HG03571 (cell line): ENCODE data around the gene SERP2.

Source experiments
- ATAC-seq: cut with Tn5 transposase; IDR thresholded peaks from one replicate; pipeline ENCODE4 v1.9.1; 2021; ENCODE audit not compliant: unreplicated experiment

SERP2 gene

DNA sequence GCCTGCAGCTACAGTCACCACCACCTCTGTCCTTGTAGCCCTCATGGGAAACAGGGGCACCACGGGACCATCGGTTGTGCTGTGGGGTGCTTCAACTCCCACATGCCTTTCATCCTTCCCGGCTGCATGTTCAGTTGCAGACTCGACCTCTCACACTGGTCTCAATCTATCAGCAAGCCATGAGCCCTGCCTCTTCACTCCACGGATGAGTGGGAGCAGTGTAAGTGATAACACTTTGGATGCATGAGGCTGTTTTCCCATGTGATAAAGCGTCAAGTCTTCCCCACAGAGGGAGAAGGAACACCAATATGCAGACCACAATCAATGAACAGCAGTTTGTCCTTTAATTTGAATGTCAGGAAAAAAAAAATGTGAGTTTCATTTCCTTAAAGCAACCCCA lies 12.2 kb downstream of the SERP2 start:
- ATAC-seq: no peak

DNA sequence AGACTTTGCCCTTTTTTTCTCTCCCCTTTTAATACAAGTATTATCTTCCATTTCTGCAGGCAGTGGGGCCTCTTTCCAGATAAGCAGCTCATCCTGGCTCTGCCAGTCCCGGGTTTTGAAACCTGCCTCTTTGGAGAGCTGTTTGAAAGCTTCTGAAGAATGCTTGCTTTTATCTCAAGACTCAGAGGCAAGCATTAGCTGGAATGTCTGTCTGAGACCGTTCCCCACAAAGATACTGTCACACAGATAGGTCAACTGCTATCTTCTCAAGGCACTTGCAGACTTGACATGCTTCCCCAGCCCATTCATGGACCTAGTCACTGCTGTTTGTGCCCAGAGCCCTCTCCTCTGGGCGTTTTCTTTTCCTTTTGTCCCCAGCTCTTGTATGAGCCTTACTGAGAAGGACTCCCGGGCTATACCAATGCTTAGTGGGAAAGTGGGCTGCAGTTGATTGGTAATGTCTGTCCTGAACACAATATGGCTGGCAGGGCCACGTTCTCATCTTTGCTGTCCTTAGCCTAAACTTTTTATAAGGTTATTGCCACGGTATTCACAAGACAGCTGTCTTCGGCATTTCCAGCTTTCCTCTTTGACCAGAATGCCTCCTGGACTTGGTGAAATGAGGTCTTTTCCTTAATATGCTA lies 13.4 kb downstream of the SERP2 start:
- no peak for ATAC-seq

DNA sequence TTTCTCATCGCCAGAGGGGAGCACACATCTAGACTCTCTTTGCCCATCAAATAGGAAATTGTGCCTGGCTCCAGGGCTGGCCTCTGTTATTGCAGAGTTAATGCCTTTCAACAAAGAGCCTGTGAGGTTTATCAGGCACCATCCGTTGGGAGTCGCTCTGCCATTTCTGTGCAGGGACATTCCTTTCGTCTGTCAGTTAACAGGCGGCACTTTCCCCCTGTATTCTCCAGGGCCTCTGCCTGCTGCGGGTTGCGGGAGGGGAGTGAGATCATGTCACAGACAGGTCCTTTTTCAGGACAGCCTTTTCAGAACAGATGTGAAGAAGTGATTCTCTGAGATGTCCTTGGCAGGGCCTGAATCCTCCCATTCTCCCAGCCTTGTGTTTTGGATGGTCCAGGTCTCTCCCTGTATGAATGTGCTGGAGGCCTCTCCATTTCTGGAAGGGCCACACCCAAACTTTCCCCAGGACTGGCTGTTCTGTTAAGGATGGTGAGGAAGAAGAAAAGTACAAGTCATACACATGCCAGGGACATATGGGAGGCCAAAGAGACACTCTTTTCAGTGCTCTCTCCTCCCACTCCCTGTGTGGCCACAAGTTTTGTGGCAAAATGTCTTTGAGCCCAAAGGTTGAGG lies 14.9 kb downstream of the SERP2 start:
- no peak for ATAC-seq

DNA sequence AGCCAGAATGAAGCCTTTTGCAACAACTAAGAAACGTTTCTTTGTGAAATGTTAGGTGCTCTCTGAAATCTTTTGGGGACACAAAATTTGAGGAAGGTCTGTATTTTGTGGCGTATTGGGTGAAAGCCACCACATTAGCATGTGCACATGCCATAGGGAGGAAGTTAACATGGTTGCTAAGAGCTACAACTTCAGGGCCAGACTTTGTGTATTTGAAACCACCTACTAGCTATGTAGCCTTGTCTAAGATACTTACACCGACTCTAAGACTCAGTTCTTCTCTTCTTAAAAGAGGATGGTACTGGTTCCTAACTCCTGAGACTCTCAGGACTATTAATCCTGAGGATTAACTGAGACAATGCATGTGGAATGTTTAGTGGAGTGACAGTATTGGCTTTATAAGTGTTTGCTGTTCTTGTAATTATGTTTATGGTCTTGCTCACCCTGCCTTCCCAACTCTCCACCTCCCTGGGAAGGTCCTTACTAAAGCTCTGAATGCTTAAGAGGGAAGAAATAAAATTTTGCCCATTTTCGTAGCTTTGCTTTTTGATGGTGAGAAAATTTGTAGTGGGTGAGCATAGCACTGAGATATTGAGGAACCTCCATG lies 15.5 kb downstream of the SERP2 start:
- ATAC-seq: no peak

DNA sequence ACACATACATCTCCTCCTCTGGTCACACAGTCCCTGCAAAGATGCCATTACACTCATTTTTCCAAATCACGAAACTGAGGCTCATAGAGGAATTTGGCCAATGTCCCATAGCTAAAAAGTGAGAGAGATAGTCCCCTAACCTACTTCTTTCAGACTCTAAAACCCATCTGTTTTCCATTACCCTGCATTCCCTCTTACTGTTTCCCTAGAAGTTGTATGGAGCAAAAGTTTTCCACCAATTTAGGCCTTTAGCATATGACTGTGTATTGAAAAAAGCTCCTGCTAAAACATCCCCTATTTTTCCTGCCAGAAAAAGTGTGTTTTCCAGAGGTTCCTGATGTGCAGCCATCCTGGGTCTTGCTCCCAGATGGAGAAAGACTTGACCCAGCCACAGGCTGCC lies 16.3 kb downstream of the SERP2 start:
- ATAC-seq: no peak

DNA sequence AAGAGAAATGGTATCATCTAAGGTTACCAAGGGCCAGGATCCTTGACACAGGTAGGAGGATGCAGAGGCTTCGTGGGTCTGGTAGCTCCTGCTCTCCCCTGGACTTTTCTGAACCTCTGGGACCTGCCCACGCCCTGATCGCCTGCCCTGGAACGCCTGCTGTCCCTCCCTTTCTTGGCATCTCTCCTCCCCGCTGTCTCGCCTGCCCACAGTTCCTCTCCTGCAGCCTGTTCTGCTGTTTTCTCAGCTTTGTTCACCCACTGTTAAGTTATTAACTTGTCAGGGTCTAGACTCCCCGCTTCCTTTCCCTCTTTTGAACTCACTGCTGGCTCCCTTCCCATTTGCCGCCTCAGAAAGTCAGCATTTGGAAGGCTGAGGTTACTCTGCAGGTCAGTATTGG lies 19.8 kb downstream of the SERP2 start:
- no peak for ATAC-seq

DNA sequence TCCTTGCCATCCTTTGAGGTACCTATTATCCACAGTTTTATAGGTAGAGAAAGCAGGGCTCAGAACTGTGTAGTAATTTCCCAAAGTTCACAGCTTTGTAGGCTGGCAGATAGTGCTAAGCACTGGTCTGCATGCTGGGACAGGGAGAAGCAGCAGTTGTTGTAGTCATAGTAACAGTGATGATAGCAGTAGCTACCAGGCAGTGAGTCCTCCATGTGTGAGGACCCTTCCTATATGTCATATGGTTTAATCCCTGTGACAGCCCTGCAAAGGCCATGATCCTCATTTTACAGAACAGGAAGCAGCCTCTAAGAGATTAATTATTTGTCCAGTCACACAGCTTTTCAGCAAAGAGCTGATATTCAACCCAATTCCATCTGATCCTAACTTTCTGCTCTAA lies 21.0 kb downstream of the SERP2 start:
- no peak for ATAC-seq

DNA sequence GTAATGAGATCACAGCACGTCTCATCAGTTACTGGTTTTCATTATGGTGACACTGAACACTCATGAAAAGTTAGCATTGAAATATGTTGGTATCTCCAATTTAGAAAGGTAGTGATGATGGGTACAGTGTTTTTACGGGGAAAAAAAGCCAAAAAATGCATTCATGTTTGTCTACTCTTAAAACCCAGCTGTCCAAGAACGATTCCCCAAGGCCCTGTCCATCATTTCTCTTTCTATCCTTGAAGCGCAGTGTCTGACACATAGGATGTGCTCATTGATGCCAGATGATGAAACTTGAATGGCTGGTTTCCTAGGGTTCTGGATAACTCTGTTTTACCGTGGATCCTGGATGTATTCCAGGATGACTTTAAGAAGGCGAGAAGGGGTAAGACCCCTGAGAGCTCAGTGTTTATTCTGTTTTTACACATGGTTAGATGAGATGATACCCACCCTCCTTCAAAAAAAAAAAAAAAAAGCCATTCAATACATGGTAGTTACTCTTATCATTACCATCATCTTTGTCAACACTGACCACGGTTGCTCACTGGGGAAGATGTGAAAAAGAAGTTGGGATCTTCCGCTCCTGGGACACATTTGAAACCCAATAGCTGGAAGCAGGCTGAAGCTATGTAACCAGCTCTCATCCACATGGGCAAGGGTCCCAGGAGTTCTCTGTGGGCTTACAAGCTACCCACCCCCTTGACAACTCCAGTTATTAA lies 22.5 kb downstream of the SERP2 start:
- ATAC-seq: no peak

DNA sequence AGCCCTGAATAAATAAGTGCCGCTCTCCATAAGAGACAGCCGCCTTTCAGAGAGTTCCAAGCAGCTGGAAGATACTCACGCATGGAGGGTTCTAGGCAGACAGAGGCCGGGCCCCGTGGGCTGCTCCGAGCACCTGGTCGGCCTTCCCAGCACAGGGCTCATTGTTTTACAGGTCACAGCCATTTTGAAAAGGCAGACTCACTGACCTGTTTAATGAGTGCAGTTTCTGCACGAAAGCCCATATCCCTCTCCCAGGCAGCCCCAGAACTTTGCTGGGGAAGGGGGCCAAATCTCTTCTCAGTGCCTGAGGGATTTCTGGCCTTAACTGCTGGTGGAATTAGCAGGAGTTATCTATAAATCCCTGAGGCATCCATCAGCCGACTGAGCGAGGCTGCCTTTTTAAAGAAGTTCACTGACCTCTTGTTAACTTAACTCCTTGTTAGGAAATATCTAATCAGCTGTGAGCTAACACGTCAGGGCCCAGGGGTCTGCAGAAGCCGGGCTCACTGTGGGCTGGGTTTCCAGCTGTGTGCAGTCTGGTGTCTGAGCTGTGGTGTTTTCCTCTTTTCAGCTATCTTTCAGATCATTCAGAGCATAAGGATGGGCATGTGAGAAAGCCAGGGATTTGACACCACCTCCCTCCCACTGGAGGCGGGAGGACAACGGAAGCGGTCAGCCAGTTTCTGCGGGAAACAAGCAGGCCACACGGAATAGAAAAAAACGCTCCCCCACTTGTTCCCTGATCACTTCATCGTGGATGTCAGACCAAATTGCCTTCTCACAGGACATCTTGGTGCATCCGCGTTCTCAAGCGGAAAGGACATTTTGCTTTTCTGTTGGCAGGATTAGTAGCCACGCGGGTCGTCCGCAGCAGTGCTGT lies 23.3 kb downstream of the SERP2 start:
- ATAC-seq: no peak

DNA sequence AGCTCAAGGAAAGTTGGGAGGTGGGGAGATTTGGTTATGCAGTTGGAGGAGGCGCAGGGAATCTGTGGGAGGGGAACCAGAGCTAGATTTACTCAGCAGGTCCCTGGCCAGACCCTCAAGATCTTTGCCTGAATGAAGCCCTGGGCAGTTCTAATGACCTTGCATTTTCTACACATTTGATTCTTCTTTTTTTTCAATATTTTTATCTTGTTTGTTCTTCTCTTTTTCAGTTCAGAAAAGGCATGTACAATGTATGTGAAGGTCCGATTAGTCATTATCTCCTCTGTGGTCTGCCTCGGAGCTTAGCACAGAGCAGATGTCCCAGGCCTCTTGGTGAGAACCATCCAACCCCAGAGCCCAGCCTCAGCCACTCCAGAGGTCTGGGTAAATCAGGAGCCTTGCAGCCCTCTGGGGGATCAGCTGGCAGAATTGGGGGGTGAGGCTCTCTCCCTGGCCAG lies 24.2 kb downstream of the SERP2 start:
- no peak for ATAC-seq

DNA sequence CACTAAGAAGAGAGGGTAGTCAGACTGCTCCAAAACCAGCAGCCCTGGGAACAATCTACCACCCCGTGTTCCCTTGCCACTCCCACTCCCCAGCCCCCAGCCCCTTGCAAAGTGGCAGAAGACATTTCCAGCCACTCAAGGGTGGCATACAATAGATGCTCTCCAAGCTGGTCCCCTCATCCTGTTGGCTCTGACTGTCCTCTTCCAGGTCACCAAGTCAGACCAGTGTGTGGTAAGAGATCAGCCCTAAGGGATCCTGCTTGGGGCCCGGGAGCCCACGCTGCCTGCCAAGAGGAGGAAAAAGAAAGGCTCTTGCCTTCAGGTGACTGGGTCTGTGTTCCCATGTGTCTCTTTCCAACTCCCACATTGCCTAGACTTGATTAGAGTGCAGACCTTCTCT lies 25.0 kb downstream of the SERP2 start:
- ATAC-seq: no peak

DNA sequence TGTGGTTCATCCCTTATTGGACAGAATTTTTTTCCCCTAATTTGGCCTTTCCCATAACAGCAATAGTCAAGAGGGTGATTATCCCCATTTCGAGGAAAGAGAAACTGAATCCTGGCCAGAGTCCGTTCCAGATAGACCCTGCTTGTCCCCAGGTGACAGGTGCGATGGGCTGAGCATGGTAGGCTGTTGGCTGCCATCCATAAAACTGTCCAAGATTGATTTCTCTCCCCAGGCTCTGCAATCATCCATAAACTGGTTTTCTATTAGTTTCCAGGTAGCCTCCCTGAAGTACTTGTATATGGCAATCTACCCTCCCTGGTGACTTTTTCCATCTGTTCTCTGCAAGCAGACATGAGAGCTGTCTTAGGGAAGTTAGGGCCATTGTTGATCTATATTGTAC lies 25.4 kb downstream of the SERP2 start:
- ATAC-seq: no peak

DNA sequence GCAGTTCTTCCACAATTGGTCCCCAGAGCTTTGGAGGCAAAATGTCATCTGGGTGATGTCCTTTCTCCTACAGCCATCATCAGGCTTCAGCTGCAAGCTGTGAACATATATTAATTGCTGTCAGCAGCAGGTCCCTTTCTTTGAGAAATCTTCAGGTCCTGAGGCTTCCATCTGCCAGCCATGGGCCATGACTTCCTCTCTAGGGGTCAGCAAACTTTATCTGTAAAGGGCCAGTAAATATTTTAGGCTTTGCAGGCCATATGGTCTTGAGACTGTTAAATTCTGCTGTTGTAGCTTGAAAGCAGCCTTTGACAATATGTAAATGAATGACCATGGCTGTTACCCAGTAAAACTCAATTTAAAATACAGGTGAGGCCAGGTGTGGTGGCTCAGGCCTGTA lies 27.1 kb downstream of the SERP2 start:
- no peak for ATAC-seq

DNA sequence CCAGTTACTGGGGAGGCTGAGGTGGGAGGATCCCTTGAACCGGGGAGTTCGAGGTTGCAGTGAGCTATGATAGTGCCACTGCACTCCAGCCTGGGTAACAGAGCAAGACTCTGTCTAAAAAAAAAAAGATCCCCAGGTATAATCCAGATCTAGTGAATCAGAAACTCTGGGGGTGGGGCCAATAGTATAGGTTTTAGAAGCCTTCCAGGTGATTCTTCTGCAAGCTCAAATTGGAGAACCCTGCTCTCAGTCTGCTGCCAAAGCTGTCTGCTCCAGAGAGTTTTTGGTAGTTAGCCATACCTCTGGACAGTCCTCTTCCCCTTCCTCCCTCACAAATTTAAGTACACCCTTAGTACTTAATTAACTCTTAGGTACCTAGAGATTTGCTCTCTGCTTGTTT lies 28.0 kb downstream of the SERP2 start:
- no peak for ATAC-seq

DNA sequence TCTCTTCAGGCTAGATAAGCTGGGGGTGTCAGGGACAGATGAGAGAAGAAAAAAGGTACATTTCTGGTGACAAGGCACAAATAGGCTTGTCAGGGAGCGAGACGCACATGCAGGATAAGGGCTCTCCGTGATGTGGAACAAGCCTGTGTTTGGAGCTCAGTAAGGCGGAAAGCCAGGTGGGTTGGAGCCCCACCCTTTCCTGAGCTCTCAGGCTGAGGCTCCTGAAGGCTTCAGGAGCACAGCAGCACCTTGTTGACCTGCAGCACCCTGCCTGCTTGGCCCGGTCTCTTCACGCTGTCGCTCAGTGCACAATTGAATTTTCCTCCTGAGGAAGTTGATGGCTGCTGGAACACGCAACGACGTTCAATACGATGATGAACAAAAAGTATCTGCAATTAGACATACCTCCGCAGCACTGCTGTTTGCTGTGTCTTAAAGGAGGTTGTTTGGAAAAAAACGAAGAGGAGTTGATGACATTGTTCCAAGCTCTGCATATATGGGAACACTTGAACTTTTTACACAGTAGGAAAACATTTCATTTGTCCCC lies 29.3 kb downstream of the SERP2 start:
- ATAC-seq: no peak

DNA sequence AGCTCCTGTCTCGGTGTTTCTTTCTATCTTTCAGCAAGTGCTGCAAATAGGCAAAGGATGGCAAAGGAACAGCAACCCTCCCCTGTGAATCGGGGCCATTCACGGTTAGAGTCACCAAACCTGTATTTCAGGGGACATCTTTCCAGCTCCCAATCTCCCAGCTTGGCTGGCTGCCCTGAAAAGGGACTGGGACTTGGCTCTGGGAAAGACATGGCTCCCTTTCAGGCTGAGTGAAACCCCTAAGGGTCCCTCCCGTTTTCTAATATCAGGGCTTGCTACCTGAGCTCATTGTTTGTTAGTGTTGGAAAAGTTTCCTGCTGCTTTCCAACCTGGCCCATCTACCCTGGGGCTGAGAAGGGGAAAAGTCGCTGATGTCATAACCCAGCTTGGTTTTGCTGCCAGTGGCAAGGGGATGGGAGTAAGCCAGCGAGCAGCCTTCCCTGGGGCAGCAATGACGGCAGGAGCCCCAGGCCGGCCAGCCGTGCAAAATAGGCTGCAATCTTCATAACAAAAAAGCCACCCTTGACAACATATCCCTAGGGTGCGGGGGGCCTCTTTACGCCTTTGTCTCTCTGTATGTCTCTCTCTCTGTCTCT lies 29.9 kb downstream of the SERP2 start:
- ATAC-seq: no peak

DNA sequence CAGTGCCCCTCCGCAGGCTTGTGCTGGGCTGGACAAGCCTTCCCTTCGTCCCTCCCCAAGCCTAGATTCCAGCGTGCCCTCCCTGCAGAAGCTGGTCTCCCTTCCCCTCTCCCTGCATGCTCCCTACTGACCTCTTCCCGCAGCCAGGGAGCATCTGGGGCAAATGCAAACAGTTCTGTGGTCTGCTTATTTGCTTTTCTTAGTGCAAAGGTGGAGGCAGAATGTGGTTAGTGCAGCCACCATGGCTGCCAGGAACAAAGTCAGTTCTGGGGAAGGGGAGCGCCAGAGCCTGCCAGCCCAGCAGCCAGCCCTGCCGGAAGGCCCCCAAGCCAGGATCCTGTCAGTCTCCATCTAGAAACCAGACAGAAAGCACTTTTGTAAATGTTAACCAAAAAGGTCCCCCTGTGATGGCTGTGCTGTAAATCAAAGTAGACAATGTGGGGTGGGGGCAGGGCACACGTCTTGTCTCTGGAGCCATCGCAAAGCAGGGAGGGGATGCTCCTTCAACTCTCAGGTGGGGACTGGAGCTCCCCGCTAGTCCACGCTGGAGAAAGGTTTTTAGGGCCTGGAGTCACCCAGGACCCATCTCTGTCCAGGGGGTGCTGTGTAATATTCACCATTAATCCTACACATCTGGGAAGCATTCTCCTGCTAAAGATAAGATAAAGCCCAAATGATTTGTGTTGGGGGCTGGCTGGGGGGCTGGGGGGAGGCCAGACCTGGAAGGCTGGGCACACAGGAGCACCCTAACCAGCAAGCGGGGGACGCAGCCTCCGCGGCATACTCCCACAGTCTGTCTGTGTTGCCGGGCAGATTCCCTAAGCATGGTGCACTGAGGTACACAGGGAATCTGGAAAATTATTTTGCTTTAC lies 30.9 kb downstream of the SERP2 start:
- no peak for ATAC-seq

DNA sequence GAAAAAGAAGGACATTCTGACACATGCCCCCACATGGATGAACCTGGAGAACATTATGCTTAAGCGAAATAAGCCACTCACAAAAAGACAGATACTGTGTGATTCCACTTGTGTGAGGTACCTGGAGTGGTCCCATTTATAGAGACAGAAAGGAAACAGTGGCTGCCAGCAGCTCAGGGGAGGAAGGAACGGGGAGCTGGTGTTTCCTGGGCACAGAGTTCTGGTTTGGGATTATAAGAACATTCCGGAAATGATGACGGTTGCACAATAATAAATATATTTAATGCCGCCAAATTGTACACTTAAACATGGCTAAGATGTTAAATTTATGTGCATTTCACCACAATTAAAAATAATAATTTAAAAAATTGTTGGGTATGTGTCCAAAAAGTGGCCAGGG lies 33.0 kb downstream of the SERP2 start:
- ATAC-seq: no peak

DNA sequence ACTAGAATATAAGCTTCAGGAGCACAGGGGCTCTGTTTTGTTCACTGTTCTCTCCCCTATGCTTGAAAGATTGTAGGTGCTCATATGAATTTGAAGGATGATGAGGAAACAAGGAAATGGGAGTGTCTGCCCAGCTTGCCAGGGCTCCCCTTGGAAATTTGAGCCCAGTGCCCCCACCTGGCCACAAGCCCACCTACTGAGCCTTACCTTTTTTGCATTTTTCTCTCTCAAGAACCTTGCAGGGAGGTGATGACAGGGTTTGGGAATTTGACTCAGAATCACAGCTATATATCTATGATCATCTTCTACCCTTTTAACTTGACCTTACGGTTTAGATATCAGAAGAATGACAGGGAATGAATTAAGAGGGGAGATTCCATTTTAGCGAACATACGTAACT lies 33.8 kb downstream of the SERP2 start:
- no peak for ATAC-seq
